GM13977 (cell line): ENCODE results near the gene CLMP.
"Not testable (repeated sequence)": the region's sequence is repeated elsewhere in the genome, so short reads cannot be mapped to it uniquely, and the experiment has no call there.

Source experiments
- DNase-seq: peaks from one replicate; pipeline ENCODE4 v3.0.0; 2012; ENCODE audit warnings: low spot score
- CTCF ChIP-seq: IDR thresholded peaks from 2 replicates; pipeline ENCODE4 v1.5.1; 2012; ENCODE audit warnings: mild to moderate bottlenecking, control low read depth; ENCODE audit not compliant: insufficient read depth; ENCODE audit errors: extremely low read depth, missing control alignments
- in situ Hi-C: fragments of 300-500 bp; cut with MboI; formaldehyde crosslinking; loops from one replicate; pipeline ENCODE4 v1.12.0; 2022; ENCODE audit warnings: low sequenced_read_pairs, low pct_unique_long_range_greater_than_20kb, mixed read lengths, inconsistent platforms; ENCODE audit not compliant: unreplicated experiment

The CLMP gene

GRCh38 chr11:123158033-123159003 is 36.7 kb downstream of the CLMP start:
- TF ChIP-seq CTCF, result no peak
- DNase-seq, result no peak
- in situ Hi-C loops, result no loop called here

GRCh38 chr11:123152951-123153350 is 42.1 kb downstream of the CLMP start:
- in situ Hi-C loops, result no loop called here
- DNase-seq, result no peak
- TF ChIP-seq CTCF, result no peak

GRCh38 chr11:123152346-123152745 is 42.7 kb downstream of the CLMP start:
- in situ Hi-C loops, DNase-seq: not testable (repeated sequence)

GRCh38 chr11:123151796-123152195 is 43.3 kb downstream of the CLMP start:
- in situ Hi-C loops, result no loop called here
- DNase-seq, result no peak
- TF ChIP-seq CTCF, result no peak

- in situ Hi-C loops, result no loop called here
- DNase-seq, result no peak
- TF ChIP-seq CTCF, result no peak
Measured at GRCh38 chr11:123151366-123151765, 43.7 kb downstream of the CLMP start.

GRCh38 chr11:123150882-123151281 is 44.2 kb downstream of the CLMP start:
- no peak for TF ChIP-seq CTCF
- no peak for DNase-seq
- in situ Hi-C loops, result no loop called here

- in situ Hi-C loops, result no loop called here
- no peak for DNase-seq
- no peak for TF ChIP-seq CTCF
Measured at GRCh38 chr11:123148965-123149364, 46.1 kb downstream of the CLMP start.
